ENCODE data around the gene FGF22. TPM values are rescaled to one million over a fixed set of nuclear protein-coding genes. Genes with fewer than 3 reads are reported as not detected.

The FGF22 gene
- total RNA-seq, 1 donor from 2014 or later = not detected

- Mint-ChIP-seq H3K27ac (ENCODE audit: unreplicated experiment) (no peak overlapping the region), H3K4me3 (ENCODE audit: unreplicated experiment) (no peak overlapping the region), H3K36me3 (ENCODE audit: low read depth, unreplicated experiment) (peaks cover 5% of the 10 kb centered on the region), H3K4me1 (ENCODE audit: unreplicated experiment) (no peaks in the 10 kb centered on the region), H3K27me3 (ENCODE audit: unreplicated experiment) (peaks cover 7% of the 10 kb centered on the region), H3K9me3 (ENCODE audit: unreplicated experiment) (peaks cover 2% of the 10 kb centered on the region)
- no peak for TF ChIP-seq CTCF (IDR thresholded peaks at IDR 0.05; ENCODE audit: unreplicated experiment)
- no peak for DNase-seq (ENCODE audit: low spot score)
Measured at GRCh38 chr19:607301-608154, 32.2 kb upstream of the FGF22 start.

- no peaks in the 10 kb centered on the region for H3K4me1 Mint-ChIP-seq (ENCODE audit: unreplicated experiment)
- H3K9me3 Mint-ChIP-seq (ENCODE audit: unreplicated experiment) = no peaks in the 10 kb centered on the region
- H3K27me3 Mint-ChIP-seq (ENCODE audit: unreplicated experiment) = peaks cover 6% of the 10 kb centered on the region
- no peak for TF ChIP-seq CTCF (IDR thresholded peaks at IDR 0.05; ENCODE audit: unreplicated experiment)
- no peak overlapping the region for H3K27ac Mint-ChIP-seq (ENCODE audit: unreplicated experiment)
- no peak overlapping the region for H3K4me3 Mint-ChIP-seq (ENCODE audit: unreplicated experiment)
- DNase-seq (ENCODE audit: low spot score) = no peak
- peaks cover 4% of the 10 kb centered on the region for H3K36me3 Mint-ChIP-seq (ENCODE audit: low read depth, unreplicated experiment)
Measured at GRCh38 chr19:608155-609003, 31.3 kb upstream of the FGF22 start.

GRCh38 chr19:609004-609346 lies 30.7 kb upstream of the FGF22 start:
- H3K27me3 Mint-ChIP-seq (ENCODE audit: unreplicated experiment) = peaks cover 3% of the 10 kb centered on the region
- H3K4me3 Mint-ChIP-seq (ENCODE audit: unreplicated experiment) = no peak overlapping the region
- H3K4me1 Mint-ChIP-seq (ENCODE audit: unreplicated experiment) = no peaks in the 10 kb centered on the region
- no peak overlapping the region for H3K27ac Mint-ChIP-seq (ENCODE audit: unreplicated experiment)
- TF ChIP-seq CTCF (IDR thresholded peaks at IDR 0.05; ENCODE audit: unreplicated experiment) = no peak
- no peaks in the 10 kb centered on the region for H3K9me3 Mint-ChIP-seq (ENCODE audit: unreplicated experiment)
- H3K36me3 Mint-ChIP-seq (ENCODE audit: low read depth, unreplicated experiment) = peaks cover 4% of the 10 kb centered on the region
- DNase-seq (ENCODE audit: low spot score) = no peak

GRCh38 chr19:610071-610800 lies 29.4 kb upstream of the FGF22 start:
- no peak for TF ChIP-seq CTCF (IDR thresholded peaks at IDR 0.05; ENCODE audit: unreplicated experiment)
- Mint-ChIP-seq H3K36me3 (ENCODE audit: low read depth, unreplicated experiment) (peaks cover 10% of the 10 kb centered on the region), H3K27me3 (ENCODE audit: unreplicated experiment) (peaks cover 7% of the 10 kb centered on the region), H3K4me1 (ENCODE audit: unreplicated experiment) (no peaks in the 10 kb centered on the region), H3K4me3 (ENCODE audit: unreplicated experiment) (no peak overlapping the region), H3K27ac (ENCODE audit: unreplicated experiment) (no peak overlapping the region), H3K9me3 (ENCODE audit: unreplicated experiment) (no peaks in the 10 kb centered on the region)
- DNase-seq (ENCODE audit: low spot score) = no peak
